ENCODE measurements around the gene CCDC187.

The CCDC187 gene

GRCh38 chr9:136226680-136227407 lies 77.0 kb downstream of the CCDC187 start:
- no peak for DNase-seq (ENCODE audit: low read depth in 3 of 3)

GRCh38 chr9:136225748-136226679 lies 77.9 kb downstream of the CCDC187 start:
- peak; percentile 43 to 69 (median 45) for DNase-seq (ENCODE audit: low read depth in 3 of 3)

- DNase-seq (ENCODE audit: low read depth in 3 of 3): no peak
These were observed 78.5 kb downstream of the CCDC187 start for GRCh38 chr9:136225366-136225747.

GRCh38 chr9:136223871-136224640 lies 79.8 kb downstream of the CCDC187 start:
- DNase-seq (ENCODE audit: low read depth in 3 of 3): no peak

- DNase-seq (ENCODE audit: low read depth in 3 of 3): no peak
These were observed 81.0 kb downstream of the CCDC187 start for GRCh38 chr9:136222906-136223285.

GRCh38 chr9:136222166-136222905 lies 81.6 kb downstream of the CCDC187 start:
- DNase-seq (ENCODE audit: low read depth in 3 of 3): no peak

- no peak for DNase-seq (ENCODE audit: low read depth in 3 of 3)
These were observed 83.7 kb downstream of the CCDC187 start for GRCh38 chr9:136220017-136220729.

- no peak for DNase-seq (ENCODE audit: low read depth in 3 of 3)
These were observed 84.6 kb downstream of the CCDC187 start for GRCh38 chr9:136219276-136219675.

GRCh38 chr9:136218673-136219072 lies 85.2 kb downstream of the CCDC187 start:
- DNase-seq (ENCODE audit: low read depth in 3 of 3): no peak

GRCh38 chr9:136218271-136218670 lies 85.6 kb downstream of the CCDC187 start:
- no peak for DNase-seq (ENCODE audit: low read depth in 3 of 3)

- no peak for DNase-seq (ENCODE audit: low read depth in 3 of 3)
These were observed 87.2 kb downstream of the CCDC187 start for GRCh38 chr9:136216541-136217244.

- no peak for DNase-seq (ENCODE audit: low read depth in 3 of 3)
These were observed 90.2 kb downstream of the CCDC187 start for GRCh38 chr9:136213733-136214132.

- no peak for DNase-seq (ENCODE audit: low read depth in 3 of 3)
These were observed 91.4 kb downstream of the CCDC187 start for GRCh38 chr9:136212345-136212950.

- DNase-seq (ENCODE audit: low read depth in 3 of 3): no peak
These were observed 92.2 kb downstream of the CCDC187 start for GRCh38 chr9:136211441-136212344.

- DNase-seq (ENCODE audit: low read depth in 3 of 3): no peak
These were observed 92.9 kb downstream of the CCDC187 start for GRCh38 chr9:136211006-136211405.

- DNase-seq (ENCODE audit: low read depth in 3 of 3): no peak
These were observed 93.6 kb downstream of the CCDC187 start for GRCh38 chr9:136210276-136210675.

GRCh38 chr9:136209786-136210185 lies 94.1 kb downstream of the CCDC187 start:
- DNase-seq (ENCODE audit: low read depth in 3 of 3): no peak

- DNase-seq (ENCODE audit: low read depth in 3 of 3): no peak
These were observed 94.7 kb downstream of the CCDC187 start for GRCh38 chr9:136209232-136209631.

GRCh38 chr9:136208675-136209074 lies 95.2 kb downstream of the CCDC187 start:
- no peak for DNase-seq (ENCODE audit: low read depth in 3 of 3)

All from stimulated activated CD4-positive, alpha-beta T cell treated with anti-CD3 and anti-CD28 coated beads, TNF-alpha, amount 100 ng/mL, for 24 hours (primary cell).